ENCODE results near the gene BCHE.

- TF ChIP-seq CTCF (IDR thresholded peaks at IDR 0.05; ENCODE audit: low read depth, low read length, poor library complexity, severe bottlenecking) (no peak), EZH2phosphoT487 (IDR thresholded peaks at IDR 0.05; ENCODE audit: borderline replicate concordance, low read length) (no peak)
These were observed 68.5 kb downstream of the BCHE start for GRCh38 chr3:165768680-165769079.

All from DOHH2 (cell line).